Left lobe of liver (tissue), 2 donors: ENCODE measurements around the gene ZFR2. TPM values are rescaled to one million over a fixed set of nuclear protein-coding genes. Genes with fewer than 3 reads are reported as not detected.
"Not testable (repeated sequence)": the region's sequence is repeated elsewhere in the genome, so short reads cannot be mapped to it uniquely, and the experiment has no call there.

Experiments used
- ATAC-seq: fragments of 200-7000 bp; cut with Tn5 transposase; one replicate; pipeline ENCODE4 v1.9.1; 2020; ENCODE audit warnings: mild to moderate bottlenecking, moderate library complexity
- DNase-seq: peaks from one replicate; pipeline ENCODE4 v3.0.0-alpha.2; 2020; ENCODE audit warnings: low spot score
- total RNA-seq: library from RNA; stranded (reverse); gene quantifications from one replicate; pipeline ENCODE4 v1.2.1, GENCODE V29; 2021
- donor health status: DM: no; HTN: no; CAD: no; lungs with moderate emphysema.
- donor health status: DM: no; HTN: yes; CAD: no.

The ZFR2 gene
- total RNA-seq, 1 donor from 2014 or later, result not detected

DNA sequence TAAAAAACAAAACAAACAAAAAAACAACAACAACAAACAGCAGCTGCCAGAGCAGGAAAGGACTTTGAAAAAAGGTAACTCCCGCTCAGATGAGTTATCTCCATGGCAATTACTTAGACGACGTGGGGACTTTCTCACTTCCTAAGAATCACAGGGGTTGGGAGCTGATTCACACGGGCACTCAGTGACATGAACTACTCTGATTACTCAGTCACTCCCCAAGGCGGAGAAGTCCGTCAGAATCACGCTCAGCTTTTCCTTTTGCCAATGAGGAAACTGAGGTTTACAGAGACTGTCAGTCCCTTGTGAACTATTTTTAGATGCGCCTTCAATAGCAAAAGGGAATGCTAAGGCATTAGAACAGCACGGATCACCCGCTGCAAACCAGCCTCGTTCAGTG lies 50.4 kb downstream of the ZFR2 start:
- no peak for ATAC-seq
- no peak for DNase-seq

DNA sequence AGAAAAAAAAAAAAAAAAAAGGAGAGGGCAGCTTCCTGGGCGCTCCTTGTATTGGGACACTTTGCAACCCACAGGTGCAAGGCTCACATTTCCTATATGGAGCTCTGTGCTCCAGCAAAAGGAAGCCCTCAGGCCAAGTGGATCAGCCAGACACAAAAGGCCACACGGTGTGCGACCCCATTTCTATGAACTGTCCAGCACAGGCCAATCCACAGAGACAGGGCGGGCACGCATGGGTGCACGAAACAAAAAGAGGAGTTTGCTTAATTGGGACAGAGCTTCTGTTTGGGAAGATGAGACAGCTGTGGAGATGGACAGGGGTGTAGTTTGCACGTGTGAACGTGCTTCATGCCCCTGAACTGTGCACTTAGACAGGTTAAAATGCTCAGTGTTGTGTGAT lies 51.1 kb downstream of the ZFR2 start:
- no peak for ATAC-seq
- no peak for DNase-seq

DNA sequence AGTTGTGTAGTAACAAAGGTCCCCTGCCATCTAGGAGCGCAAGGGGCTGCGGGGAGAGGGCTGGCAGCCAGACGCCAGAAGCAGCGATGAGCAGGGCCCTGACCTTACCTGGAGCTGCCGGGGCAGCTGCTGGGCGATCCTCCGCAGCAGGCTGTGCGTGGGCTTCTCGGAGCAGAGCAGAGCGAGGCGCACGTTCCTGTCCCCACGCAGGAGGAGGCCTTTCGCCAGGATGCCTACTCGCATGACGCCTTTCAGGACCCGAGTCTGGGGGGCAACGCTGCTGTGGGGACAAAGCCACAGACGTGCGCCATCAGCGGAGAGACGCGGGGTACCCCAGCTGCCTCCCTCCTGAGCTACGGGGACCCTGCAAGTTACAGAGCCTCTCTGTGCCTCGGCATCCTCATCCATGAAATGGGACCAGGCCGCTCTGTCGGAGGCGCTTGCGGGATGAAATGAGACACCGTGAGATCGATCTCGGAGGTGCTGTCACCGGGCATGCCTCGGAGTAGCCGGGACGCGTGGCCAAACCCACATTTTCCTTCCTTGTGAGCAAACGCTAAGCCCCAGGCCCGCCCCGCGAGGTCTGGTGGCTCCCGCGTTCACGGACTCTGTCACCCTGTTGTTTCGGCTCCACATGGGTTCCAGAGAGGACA lies 52.1 kb downstream of the ZFR2 start:
- DNase-seq (no peak), ATAC-seq (no peak)

DNA sequence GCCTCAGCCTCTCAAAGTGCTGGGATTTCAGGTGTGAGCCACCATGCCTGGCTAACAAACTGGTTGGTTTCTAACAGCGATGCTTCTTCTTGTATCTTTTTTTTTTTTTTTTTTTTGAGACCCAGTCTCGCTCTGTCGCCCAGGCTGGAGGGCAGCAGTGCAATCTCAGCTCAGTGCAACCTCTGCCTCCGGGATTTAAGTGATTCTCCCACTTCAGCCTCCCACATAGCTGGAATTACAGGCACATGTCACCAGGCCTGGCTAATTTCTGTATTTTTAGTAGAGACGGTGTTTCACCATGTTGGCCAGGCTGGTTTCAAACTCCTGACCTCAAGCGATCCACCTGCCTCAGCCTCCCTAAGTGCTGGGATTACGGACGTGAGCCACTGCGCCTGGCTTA lies 52.7 kb downstream of the ZFR2 start:
- DNase-seq, ATAC-seq: not testable (repeated sequence)

DNA sequence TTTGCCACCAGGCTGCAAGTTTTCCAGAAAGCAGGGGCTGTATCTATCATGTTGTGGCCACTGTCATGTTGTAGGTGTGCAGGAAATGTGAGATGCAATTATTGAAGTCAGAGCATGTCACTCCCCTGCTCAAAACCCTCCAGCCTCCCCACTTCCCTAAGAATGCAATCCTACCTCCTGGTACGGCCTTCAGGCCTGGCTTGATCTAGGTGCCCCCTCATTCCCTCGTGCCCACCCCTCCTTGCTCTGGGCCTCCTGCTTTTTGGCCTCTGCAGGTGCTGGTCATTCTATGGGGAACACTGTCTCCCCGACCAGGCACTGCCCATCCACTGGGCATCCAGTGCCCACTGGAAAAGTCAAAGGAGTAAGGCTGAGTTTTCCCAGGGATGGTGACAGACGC lies 54.2 kb downstream of the ZFR2 start:
- DNase-seq (no peak), ATAC-seq (no peak)

DNA sequence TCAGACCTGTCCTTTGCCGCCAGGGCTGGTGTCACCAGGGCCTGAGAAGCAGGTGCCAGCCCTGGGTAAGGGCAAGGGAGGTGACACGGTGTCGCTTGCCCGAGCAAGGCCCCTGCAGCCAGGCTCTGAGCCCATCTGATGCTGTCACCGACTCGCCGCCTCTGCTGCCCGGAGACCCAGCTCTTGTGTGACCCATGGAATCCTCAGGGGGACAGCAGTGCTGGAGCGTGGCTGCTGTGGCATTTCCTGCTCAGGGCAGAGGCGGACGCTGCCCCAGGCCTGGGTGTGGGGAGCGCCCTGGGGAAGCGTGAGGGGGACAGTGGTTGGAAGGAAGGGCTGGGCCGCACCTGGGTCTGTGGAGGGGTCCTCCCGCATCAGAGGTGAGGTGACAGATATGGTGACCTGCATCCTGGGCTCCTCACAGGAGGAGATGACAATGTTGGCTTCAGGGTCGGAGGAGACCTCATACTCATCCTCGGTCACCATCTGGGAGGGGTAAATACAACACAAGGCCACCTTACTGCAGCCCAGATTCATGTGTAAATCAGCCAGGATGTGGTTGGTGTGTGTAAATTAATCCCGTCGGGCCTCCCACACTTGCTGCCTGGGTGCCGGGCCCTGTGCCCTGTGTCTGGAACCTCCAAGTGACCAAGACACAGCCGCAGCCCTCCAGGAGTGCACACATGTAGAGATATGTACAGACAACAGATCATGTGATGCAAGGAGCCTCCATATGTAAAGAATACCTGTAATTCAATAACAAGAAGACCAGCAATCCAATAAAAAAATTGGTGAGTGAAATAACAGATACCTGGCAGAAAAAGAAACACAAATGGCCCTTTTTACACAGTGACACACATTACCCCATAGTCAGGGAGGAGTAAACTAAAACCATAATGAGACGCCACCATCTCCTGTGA lies 55.1 kb downstream of the ZFR2 start:
- peak; percentile 38 for ATAC-seq
- no peak for DNase-seq

DNA sequence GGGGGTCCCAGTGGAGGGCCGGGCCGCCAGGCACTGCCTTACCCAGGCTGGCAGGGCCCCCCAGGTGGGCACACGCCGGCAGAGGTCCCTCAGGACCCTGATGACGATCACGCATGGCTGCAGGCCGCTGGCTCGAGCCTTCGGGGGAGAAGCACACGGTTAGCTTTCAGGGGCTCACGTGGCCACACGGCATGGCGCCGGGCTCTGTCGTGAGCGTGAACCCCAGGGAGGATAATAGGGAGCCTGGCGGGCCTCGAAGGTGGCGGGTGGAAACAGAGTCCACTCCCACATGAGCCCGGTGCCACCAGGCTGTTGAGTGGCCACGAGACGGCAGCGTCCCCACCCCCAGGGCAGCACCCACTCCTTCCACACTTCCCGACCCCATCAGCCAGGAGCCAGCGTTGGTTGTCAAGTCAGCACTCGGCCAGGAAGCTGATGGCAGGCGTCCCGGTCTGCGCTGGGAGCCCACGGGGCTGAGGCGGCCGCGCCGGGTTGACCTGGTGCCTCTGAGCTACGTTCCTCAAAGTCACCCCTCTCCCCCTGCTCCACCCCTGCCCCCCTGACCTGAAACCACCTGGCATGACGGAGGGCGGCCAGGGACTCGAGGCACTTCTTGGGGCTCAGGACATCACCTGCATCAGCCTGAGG lies 58.0 kb downstream of the ZFR2 start:
- DNase-seq, result peak; percentile 62
- ATAC-seq, result peak; percentile 54

DNA sequence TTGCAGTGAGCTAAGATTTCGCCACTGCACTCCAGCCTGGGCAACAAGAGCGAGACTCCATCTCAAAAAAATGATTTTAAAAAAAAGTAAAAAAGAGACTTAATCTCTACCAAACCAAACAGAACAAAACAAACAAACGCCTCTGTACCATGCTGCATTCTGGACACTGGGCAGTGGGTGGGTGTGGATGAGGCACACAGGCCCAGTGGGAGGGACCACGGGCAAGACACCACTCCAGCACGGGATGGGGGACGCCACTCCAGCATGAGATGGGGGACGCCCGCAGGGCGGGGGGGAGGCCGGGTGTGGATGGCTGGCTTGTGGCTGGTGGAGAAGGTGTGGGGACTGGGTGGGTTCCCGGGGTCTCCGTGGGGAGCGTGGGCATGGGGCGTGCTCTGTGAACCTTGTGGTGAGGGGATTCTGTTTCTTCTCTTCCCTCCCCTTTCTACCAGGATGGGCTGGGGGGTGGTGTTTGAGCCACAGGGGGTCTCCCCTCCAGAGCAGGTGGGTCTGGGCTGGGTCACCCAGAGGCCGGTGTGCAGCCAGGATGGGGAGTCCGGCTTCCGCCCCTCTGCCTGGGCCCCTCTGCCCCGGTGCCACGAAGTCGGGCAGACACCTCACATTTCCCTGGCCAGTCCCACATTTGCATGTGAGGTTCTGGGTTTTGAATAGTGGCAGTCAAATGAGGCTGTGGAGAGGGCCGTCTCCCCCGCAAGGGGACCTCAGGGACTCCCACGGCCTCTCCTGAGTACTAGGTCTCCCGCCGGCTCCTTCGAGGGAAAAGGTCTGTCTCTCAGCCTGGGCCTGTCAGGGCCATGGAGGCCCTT lies 58.7 kb downstream of the ZFR2 start:
- ATAC-seq (peak; percentile 45), DNase-seq (no peak)

DNA sequence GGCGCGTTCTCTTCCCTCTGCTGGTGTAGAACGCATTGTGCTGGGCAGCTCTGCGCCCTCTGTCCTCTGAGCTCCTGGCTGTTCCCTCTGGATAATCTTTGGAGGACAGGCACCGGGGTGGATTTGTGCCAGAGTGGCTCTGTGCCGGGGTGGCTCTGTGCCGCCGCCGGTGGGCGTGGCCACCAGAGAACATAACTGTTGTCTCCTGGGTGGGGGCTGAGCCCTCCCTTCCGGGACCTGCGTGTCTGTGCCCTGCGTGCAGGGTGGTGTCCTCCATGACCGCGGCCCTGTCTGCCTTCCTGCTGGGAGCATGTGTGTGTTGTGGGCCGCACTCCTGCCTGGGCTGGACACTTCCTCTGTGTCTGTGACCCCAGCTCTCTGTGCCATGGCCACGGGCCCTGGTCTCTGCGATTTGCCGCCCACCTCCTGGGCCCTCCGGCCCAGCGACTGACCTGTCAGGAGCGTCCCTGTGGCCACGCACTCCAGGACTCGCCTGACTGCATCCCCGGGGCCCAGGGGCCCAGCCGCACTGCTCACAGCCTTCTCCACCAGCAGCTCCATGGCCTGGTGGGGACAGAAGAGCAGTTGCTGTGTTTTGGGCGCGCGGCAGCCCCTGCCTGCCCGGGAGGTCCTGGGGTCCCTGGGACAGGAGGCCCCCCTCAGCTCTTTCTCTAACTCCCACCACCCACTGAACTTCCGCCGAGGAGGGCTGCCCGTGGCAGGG lies 60.3 kb downstream of the ZFR2 start:
- peak; percentile 73 for DNase-seq
- peak; percentile 67 for ATAC-seq

DNA sequence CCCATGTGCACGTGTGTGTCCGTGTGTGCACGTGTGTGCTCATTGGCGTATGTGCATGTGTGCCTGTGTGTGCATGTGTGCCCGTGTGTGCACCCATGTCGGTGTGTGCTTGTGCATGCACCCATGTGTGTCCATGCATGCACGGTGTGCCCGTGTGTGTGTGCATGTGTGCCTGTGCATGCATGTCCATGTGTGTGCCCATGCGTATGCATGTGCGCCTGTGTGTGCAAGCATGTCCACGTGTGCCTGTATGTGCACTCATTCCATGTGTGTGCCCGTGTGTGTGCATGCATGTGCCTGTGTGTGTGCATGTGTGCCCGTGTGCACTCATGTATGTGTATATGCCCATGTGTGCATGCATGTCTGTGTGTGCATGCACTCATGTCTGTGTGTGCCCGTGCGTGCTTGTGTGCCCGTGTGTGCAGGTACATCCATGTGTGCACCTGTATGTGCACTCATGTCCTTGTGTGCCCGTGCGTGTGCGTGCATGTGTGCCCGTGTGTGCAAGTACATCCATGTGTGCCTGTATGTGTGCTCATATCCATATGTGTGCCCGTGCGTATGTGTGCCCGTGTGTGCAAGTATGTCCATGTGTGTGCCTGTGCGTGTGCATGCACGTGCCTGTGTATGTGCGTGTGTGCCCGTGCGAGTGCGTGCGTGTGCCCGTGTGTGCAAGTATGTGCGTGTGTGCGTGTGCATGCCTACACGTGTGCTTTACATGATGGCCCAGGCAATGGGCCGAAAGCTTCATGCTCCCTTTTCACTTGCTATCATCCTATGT lies 61.1 kb downstream of the ZFR2 start:
- DNase-seq (no peak), ATAC-seq (no peak)

DNA sequence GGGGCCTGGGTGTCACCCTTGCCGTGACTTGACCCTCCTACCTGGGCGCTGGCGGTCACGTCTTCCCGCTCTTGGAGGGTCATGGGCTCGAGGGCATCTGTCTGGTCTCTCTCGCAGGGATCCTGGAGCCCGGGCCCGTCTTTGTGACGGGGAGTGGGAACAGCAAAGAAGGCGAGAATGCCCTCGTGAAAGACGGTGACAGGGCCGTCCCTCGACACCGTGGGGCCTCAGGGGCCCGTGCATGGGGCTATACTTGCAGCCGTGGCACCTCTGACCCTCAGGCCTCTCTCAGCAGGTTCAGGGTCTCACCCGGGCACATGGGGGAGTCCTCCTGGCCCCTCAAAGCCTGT lies 61.7 kb downstream of the ZFR2 start:
- no peak for ATAC-seq
- no peak for DNase-seq

DNA sequence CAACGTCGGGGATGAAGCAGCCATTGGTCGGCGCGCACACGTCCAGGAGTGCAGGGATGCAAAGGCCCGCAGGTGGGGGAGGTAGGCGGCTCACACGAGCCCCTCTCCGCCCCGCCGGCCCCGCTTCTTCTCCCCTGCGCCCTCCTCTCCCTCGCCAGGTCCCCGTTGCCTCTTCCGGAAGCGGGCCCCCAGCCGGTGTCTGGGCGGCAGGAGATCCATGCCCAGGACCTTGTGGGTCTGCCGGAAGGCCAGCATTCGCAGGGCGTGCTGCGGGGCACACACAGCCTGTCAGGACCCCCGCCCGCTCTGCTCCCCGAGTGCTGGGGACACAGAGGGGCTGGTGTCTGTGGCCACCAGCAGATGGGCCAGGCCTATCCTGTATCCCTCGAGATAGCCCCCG lies 63.0 kb downstream of the ZFR2 start:
- no peak for DNase-seq
- no peak for ATAC-seq

DNA sequence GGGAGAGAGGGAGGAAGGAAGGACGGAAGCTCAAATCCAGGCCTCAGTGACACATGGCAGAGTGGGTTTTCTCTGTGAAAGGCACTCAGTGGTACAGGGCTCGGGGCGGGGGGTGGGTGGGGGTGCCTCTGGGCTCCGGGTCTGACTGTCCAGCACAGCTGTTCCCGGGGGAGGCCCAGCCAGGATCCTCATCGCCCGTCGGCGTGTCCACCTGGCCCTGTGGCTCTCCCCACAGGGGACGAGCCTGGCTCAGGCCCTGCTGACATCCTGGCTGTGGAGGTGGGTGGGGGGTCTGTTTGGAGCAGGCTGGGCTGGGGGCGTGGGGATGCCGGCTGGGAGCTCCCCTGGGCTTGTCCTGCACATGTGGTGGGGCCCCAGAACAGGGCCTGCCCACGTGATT lies 64.4 kb downstream of the ZFR2 start:
- DNase-seq (no peak), ATAC-seq (no peak)

DNA sequence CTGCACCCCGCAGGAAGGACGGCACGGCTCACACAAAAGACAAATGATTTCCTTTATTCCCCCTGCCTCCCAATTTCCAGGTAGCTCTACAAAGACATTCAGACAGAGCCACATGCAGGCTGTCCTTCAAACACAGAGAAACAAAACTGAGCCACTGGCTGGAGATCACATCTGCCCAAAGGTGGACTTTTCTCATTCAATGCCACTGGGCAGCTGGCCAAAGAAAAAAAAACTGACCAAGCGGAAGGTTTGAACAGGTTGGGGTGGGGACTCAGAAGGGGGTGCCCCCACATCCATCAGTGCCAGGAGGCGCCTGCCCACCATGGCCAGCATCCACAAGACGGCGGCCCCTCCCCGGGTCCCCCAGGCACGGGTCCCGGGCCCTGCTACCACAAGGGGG lies 64.9 kb downstream of the ZFR2 start:
- no peak for ATAC-seq
- no peak for DNase-seq

DNA sequence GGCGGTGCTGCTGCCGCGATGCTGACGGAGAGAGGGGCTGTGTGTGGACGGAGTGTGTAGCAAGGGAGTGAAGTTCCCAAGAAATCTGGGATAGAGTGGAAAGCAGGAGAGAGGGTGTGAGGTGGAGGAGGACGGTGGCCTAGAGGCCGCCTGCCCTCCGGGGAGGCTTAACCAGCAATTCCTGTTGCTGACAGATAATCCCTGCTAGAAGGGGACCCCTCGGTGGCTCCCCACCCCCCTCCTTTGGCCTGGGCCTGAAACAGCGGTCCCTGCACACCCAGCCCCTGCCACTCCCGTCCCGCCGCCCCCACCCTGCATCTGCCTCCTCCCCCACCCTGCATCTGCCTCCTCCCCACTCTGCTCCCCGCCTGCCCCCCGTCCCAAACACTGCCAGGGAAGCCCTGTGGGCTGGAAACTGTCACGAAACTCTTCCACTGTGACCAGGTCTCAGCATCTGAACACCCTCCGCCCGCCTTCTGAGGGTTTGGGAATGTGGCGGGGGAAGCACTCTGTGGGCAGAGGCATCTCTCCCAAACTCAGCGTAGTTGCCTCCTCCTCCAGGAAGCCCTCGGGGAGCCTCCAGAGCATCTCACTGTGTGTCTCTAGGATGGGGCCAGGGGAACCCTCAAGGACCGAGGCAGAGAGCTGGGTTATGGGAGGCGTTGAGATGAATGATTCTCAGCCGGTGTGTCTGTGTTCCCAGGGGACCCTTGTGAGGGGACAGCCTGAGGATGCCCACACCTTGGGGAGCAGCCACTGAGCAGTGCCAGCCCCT lies 65.5 kb downstream of the ZFR2 start:
- ATAC-seq (no peak), DNase-seq (no peak)

DNA sequence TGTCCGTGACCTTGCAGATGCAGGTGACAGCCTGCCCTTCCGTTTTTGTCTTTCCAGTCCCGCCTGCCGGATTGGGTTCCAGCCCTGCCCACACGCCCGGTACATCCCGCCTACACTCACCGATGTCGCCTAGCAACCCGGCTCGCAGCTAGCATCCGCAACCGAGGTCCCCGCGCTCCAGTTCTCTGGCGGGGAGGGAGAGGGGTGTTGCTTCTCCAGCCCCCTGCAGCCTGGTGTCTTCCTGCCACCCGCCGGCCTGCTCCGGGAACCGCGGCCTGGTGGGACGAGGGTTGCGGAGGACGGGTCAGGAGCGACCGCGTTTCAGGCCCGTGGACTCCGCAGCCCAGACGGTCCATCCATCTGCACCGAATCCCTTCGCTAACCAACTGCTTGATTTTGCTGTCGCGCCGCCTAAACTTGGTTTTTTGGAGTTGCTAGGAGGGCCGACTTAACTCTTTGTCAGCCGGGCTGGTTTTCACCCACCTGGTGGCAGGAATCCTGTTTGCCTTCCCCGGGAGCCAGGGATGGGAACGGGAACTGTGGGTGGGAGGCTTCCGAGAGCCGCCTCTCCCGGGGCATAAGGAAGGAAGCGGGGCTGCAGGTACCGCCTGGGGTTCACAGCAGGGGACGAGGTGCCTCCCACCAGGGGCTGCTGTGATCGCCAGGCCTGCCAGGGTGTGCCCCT lies 67.3 kb downstream of the ZFR2 start:
- ATAC-seq (peak; percentile 84), DNase-seq (no peak)

DNA sequence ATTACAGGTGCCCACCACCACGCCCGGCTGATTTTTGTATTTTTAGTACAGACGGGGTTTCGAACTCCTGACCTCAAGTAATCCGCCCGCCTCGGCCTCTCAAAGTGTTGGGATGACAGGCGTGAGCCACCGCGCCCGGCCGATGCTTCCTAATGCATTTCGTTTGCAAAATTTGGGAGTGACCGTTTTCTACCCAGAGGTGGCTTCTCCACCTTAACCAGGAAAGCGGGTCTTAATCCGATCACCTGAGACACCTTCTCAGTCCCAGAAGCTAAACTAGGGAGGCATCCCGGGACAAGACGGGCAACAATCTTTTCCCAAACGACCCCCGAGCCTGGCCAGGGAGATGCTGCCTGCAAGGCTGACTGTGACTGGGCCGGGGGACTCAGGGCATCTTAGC lies 67.8 kb downstream of the ZFR2 start:
- ATAC-seq (no peak), DNase-seq (no peak)

DNA sequence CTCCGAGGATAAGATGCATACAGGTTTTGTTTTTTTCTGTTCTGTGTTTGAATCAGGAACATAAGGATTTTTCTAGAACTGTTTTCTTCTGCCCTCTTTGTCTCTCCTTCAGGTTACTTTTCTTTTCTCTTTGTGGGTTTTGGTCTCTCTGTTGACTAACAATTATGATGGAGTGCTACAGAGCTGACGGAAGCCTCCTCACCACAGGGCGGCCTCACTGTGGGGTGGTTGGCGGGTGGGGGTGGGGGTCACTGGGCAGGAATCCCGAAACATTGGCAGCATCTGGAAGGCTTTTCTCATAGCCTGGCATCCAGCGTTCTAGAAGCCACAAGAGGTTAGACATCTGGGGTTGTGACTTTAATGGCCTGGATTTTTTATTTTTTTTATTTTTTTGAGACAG lies 70.7 kb downstream of the ZFR2 start:
- no peak for DNase-seq
- ATAC-seq, result no peak
